Right atrium auricular region (tissue), 2 donors: Measurements from ENCODE around the gene SLC27A4. TPM values are rescaled to one million over a fixed set of nuclear protein-coding genes. Genes with fewer than 3 reads are reported as not detected.

Experiments used
- DNase-seq: peaks from one replicate; pipeline ENCODE4 v3.0.0-alpha.2; 2019; ENCODE audit warnings: low spot score
- H3K27ac ChIP-seq, 2 donors: fragments of 200-600 bp; sonication (generic); 1 replicate in 1 of 2; 2 replicates in 1 of 2; pipeline ENCODE4 v1.5.1; 2016 to 2019
- H3K27me3 ChIP-seq, 2 donors: fragments of 200-600 bp; sonication (generic); one replicate each; pipeline versions ENCODE4 v1.5.1 to v1.6.0; 2017 to 2019
- H3K36me3 ChIP-seq: fragments of 200-600 bp; sonication (generic); one replicate; pipeline ENCODE4 v1.5.1; 2016
- H3K4me1 ChIP-seq, 2 donors: fragments of 200-600 bp; sonication (generic); one replicate each; pipeline versions ENCODE4 v1.5.1 to v1.6.0; 2017 to 2019
- H3K4me3 ChIP-seq, 2 donors: fragments of 200-600 bp; sonication (generic); 1 replicate in 1 of 2; 2 replicates in 1 of 2; pipeline ENCODE4 v1.5.1; 2017 to 2019; ENCODE audit warnings: mild to moderate bottlenecking in 1 of 2, moderate library complexity in 1 of 2
- H3K9me3 ChIP-seq, 2 donors: fragments of 200-600 bp; sonication (generic); one replicate each; pipeline ENCODE4 v1.5.1; 2019
- CTCF ChIP-seq, 2 donors: fragments of 200-600 bp; sonication (generic); IDR thresholded peaks; one replicate each; pipeline ENCODE4 v1.5.1; 2019; ENCODE audit warnings: antibody characterized with exemption in 2 of 2
- total RNA-seq, 2 donors: library from RNA; depleted of rRNA; stranded (reverse); fragments of >200 nt; gene quantifications; one replicate each; pipeline ENCODE4 v1.1.0, GENCODE V29; 2016

SLC27A4 gene
- total RNA-seq, 2 donors from 2014 or later = 16.6 to 26.9 TPM

- peaks cover 52% of the 10 kb centered on the region for H3K36me3 ChIP-seq
- H3K27me3 ChIP-seq = no peaks in the 10 kb centered on the region
- no peaks in the 10 kb centered on the region for H3K4me1 ChIP-seq
- DNase-seq = no peak
- no peak overlapping the region for H3K4me3 ChIP-seq
- TF ChIP-seq CTCF (IDR thresholded peaks at IDR 0.05) = no peak
- H3K27ac ChIP-seq = no peak overlapping the region
- no peaks in the 10 kb centered on the region for H3K9me3 ChIP-seq
Observed at GRCh38 chr9:128385496-128386460, 45.5 kb downstream of the SLC27A4 start.

GRCh38 chr9:128388150-128388549 lies 47.8 kb downstream of the SLC27A4 start:
- Histone ChIP-seq H3K27me3 (peaks cover 0 to 3% of the 10 kb centered on the region in 2 donors), H3K4me3 (no peak overlapping the region), H3K36me3 (peaks cover 37% of the 10 kb centered on the region), H3K27ac (no peak overlapping the region), H3K9me3 (no peaks in the 10 kb centered on the region), H3K4me1 (no peaks in the 10 kb centered on the region)
- TF ChIP-seq CTCF (IDR thresholded peaks at IDR 0.05) = no peak
- no peak for DNase-seq

GRCh38 chr9:128389395-128390149 lies 49.2 kb downstream of the SLC27A4 start:
- H3K27me3 ChIP-seq = peaks cover 0 to 3% of the 10 kb centered on the region in 2 donors
- H3K27ac ChIP-seq = no peak overlapping the region
- TF ChIP-seq CTCF (IDR thresholded peaks at IDR 0.05) = no peak
- H3K4me1 ChIP-seq = no peaks in the 10 kb centered on the region
- no peak overlapping the region for H3K4me3 ChIP-seq
- no peaks in the 10 kb centered on the region for H3K9me3 ChIP-seq
- no peak for DNase-seq
- H3K36me3 ChIP-seq = peaks cover 34% of the 10 kb centered on the region

- Histone ChIP-seq H3K4me3 (no peak overlapping the region), H3K36me3 (peaks cover 34% of the 10 kb centered on the region), H3K27me3 (peaks cover 0 to 3% of the 10 kb centered on the region in 2 donors), H3K4me1 (no peaks in the 10 kb centered on the region), H3K9me3 (no peaks in the 10 kb centered on the region), H3K27ac (no peak overlapping the region)
- no peak for DNase-seq
- no peak for TF ChIP-seq CTCF (IDR thresholded peaks at IDR 0.05)
Observed at GRCh38 chr9:128390150-128390812, 50.0 kb downstream of the SLC27A4 start.

- TF ChIP-seq CTCF (IDR thresholded peaks at IDR 0.05) = no peak
- no peak overlapping the region for H3K27ac ChIP-seq
- no peak for DNase-seq
- no peak overlapping the region for H3K4me3 ChIP-seq
- no peaks in the 10 kb centered on the region for H3K9me3 ChIP-seq
- H3K4me1 ChIP-seq = no peaks in the 10 kb centered on the region
- peaks cover 34% of the 10 kb centered on the region for H3K36me3 ChIP-seq
- peaks cover 0 to 3% of the 10 kb centered on the region in 2 donors for H3K27me3 ChIP-seq
Observed at GRCh38 chr9:128390813-128391711, 50.7 kb downstream of the SLC27A4 start.
